Endothelial cell of umbilical vein (primary cell): Measurements from ENCODE around the gene BCR. TPM values are rescaled to one million over a fixed set of nuclear protein-coding genes. Genes with fewer than 3 reads are reported as not detected.

Experiments used
- BruUV-seq: library from RNA; stranded (reverse); fragments of 400-500 nt; replicated peaks from 2 replicates; lab custom pipeline; 2021; lab: Mats Ljungman, UMichigan
- CTCF ChIA-PET: fragments of 300-600, 350-600 bp; sonication (Branson Sonifier 250); formaldehyde crosslinking; loops from one replicate; lab custom pipeline; 2021; ENCODE audit warnings: antibody characterized with exemption, inconsistent platforms; lab: Charles Lee
- POLR2A ChIA-PET: fragments of 300-600, 350-600 bp; sonication (Branson Sonifier 250); formaldehyde crosslinking; loops from one replicate; lab custom pipeline; 2021; ENCODE audit warnings: antibody characterized with exemption, inconsistent platforms; lab: Charles Lee
- DNase-seq: peaks from one replicate; pipeline ENCODE4 v3.0.0-alpha.2; 2011; ENCODE audit warnings: low read depth, low spot score
- FAIRE-seq: peaks from 2 replicates; lab custom pipeline; 2011; peaks lifted over from hg19 to GRCh38; lab: Jason Lieb, UNC
- H2AFZ ChIP-seq: 2 replicates; pipeline ENCODE4 v1.6.0; 2012; ENCODE audit warnings: low read depth, low read length, control low read depth, inconsistent platforms
- H3K27ac ChIP-seq: 2 replicates; pipeline ENCODE4 v1.5.1; 2011; ENCODE audit warnings: low read depth, mild to moderate bottlenecking, control low read depth, low read length, moderate library complexity; ENCODE audit not compliant: insufficient read depth
- H3K27me3 ChIP-seq, 2 experiments: 2 replicates each; pipeline versions ENCODE4 v1.6.0 to v1.6.1; 2011; ENCODE audit warnings: low read length in 2 of 2, mixed read lengths in 1 of 2; ENCODE audit not compliant: control insufficient read depth in 2 of 2, insufficient read depth in 2 of 2
- H3K36me3 ChIP-seq, 2 experiments: 2 replicates in 1 of 2; 3 replicates in 1 of 2; pipeline ENCODE4 v1.5.1; 2011; ENCODE audit warnings: low read length in 2 of 2, mild to moderate bottlenecking in 1 of 2, moderate library complexity in 1 of 2; ENCODE audit not compliant: control insufficient read depth in 2 of 2, insufficient read depth in 2 of 2; ENCODE audit errors: extremely low read depth in 1 of 2
- H3K4me1 ChIP-seq: 3 replicates; pipeline ENCODE4 v1.5.1; 2011; ENCODE audit warnings: mild to moderate bottlenecking, low read length; ENCODE audit not compliant: control insufficient read depth, insufficient read depth; ENCODE audit errors: extremely low read depth
- H3K4me2 ChIP-seq: 2 replicates; pipeline ENCODE4 v1.6.1; 2011; ENCODE audit warnings: low read length, control low read depth, mixed read lengths; ENCODE audit not compliant: insufficient read depth
- H3K4me3 ChIP-seq, 3 experiments: fragments of 200-600 bp in 1 of 3; sonication (generic), shearing (Covaris generic) in 1 of 3; replicated peaks in 1 of 3; 2 replicates each; pipeline ENCODE4 v1.5.1; 2011 to 2016; ENCODE audit warnings: control low read depth in 3 of 3, low read length in 3 of 3, mild to moderate bottlenecking in 2 of 3, inconsistent platforms in 1 of 3, low read depth in 1 of 3, moderate library complexity in 1 of 3; ENCODE audit not compliant: insufficient read depth in 1 of 3
- H3K79me2 ChIP-seq: 2 replicates; pipeline ENCODE4 v1.6.0; 2012; ENCODE audit warnings: low read length, inconsistent platforms; ENCODE audit not compliant: control insufficient read depth, insufficient read depth
- H3K9ac ChIP-seq: replicated peaks from 2 replicates; pipeline ENCODE3; 2011; ENCODE audit warnings: low read length, control low read depth; ENCODE audit not compliant: insufficient read depth; ENCODE audit errors: extremely low read depth
- H3K9me1 ChIP-seq: replicated peaks from 3 replicates; pipeline ENCODE4 v1.6.0; 2011; ENCODE audit warnings: mild to moderate bottlenecking, low read length; ENCODE audit not compliant: control insufficient read depth, insufficient read depth; ENCODE audit errors: extremely low read depth
- H3K9me3 ChIP-seq: replicated peaks from 2 replicates; pipeline ENCODE4 v1.5.1; 2012; ENCODE audit warnings: low read length, inconsistent platforms; ENCODE audit not compliant: control insufficient read depth, insufficient read depth
- H4K20me1 ChIP-seq: replicated peaks from 2 replicates; pipeline ENCODE3; 2011; ENCODE audit warnings: mild to moderate bottlenecking, low read length; ENCODE audit not compliant: control insufficient read depth, insufficient read depth; ENCODE audit errors: extremely low read depth
- CTCF ChIP-seq, 2 donors: IDR thresholded peaks; 1 replicate in 1 of 2; 2 replicates in 1 of 2; pipeline ENCODE4 v1.5.1; 2011; ENCODE audit warnings: low read length in 2 of 2, mild to moderate bottlenecking in 2 of 2, moderate library complexity in 2 of 2, control low read depth in 1 of 2, inconsistent platforms in 1 of 2, low read depth in 1 of 2; ENCODE audit not compliant: insufficient read depth in 1 of 2; ENCODE audit errors: extremely low read depth in 1 of 2
- FOS ChIP-seq: IDR thresholded peaks from 2 replicates; pipeline ENCODE4 v1.6.1; 2011; ENCODE audit warnings: mild to moderate bottlenecking, low read length, moderate library complexity, borderline replicate concordance; ENCODE audit not compliant: insufficient read depth
- MYC ChIP-seq: IDR thresholded peaks from one replicate; pipeline ENCODE4 v1.6.1; 2011; ENCODE audit warnings: mild to moderate bottlenecking, low read depth, low read length
- POLR2AphosphoS5 ChIP-seq: IDR thresholded peaks from 2 replicates; pipeline ENCODE4 v1.6.1; 2012; ENCODE audit warnings: low read depth, mild to moderate bottlenecking, control low read depth, low read length, moderate library complexity; ENCODE audit not compliant: insufficient read depth
- dilution Hi-C: fragments of 300-500 bp; cut with MboI; formaldehyde crosslinking; loops from one replicate; pipeline ENCODE4 v1.15.0; 2019; ENCODE audit warnings: low sequenced_read_pairs; ENCODE audit not compliant: extremely low pct_ligation_motif_present
- intact Hi-C: fragments of 100-400 bp; cut with micrococcal nuclease; formaldehyde crosslinking; loops from one replicate; pipeline ENCODE4 v1.10.0; 2022
- polyA plus RNA-seq, 4 experiments: library from polyadenylated mRNA; depleted of rRNA in 3 of 4; stranded (reverse) in 3 of 4; unstranded in 1 of 4; fragments of >200 nt; gene quantifications; 2 replicates each; pipeline versions ENCODE4 v1.2.1 to v1.2.3, GENCODE V29; 2011 to 2012; ENCODE audit warnings: missing spikeins in 1 of 4
- total RNA-seq: library from RNA; stranded (reverse); gene quantifications from 2 replicates; pipeline ENCODE4 v1.2.3, GENCODE V29; 2021

Gene BCR
- total and polyA plus RNA-seq, 2 donors (not counting 3 experiments of a cell fraction or from before 2014, with no cell fraction given), result 129 to 141 TPM

- H2AFZ ChIP-seq, result no peak overlapping the region
- H3K36me3 ChIP-seq, result peaks cover 13 to 80% of the 10 kb centered on the region in 2 experiments
- peaks cover 10% of the 10 kb centered on the region for H3K4me1 ChIP-seq
- ChIA-PET CTCF (interaction anchor here (8.9 kb wide), 1 partner anchor 97 kb away, joined by 451 read pairs; the partner anchor contains the start of gene BCR), POLR2A (interaction anchor here (0.7 kb wide), 1 partner anchor 167 kb away, joined by 3 read pairs; no protein-coding TSS in a partner anchor)
- intact Hi-C loops (no loop called here), dilution Hi-C loops (no loop called here)
- no peak overlapping the region for H3K9ac ChIP-seq
- TF ChIP-seq CTCF (IDR thresholded peaks at IDR 0.05; ENCODE audit: extremely low read depth in 1 of 2, insufficient read depth in 1 of 2, low read depth in 1 of 2, low read length in 2 of 2) (no peak), POLR2AphosphoS5 (no peak), FOS (no peak), MYC (no peak)
- no TSS peak for BruUV-seq
- H3K4me2 ChIP-seq, result no peak overlapping the region
- FAIRE-seq, result no peak
- H4K20me1 ChIP-seq, result no peaks in the 10 kb centered on the region
- H3K27me3 ChIP-seq, result no peaks in the 10 kb centered on the region
- no peak overlapping the region for H3K27ac ChIP-seq
- no peaks in the 10 kb centered on the region for H3K9me3 ChIP-seq
- H3K4me3 ChIP-seq, result no peak overlapping the region
- DNase-seq, result no peak
- H3K9me1 ChIP-seq, result no peaks in the 10 kb centered on the region
- H3K79me2 ChIP-seq, result peaks cover 6% of the 10 kb centered on the region
Measured at GRCh38 chr22:23275751-23276150, 95.4 kb downstream of the BCR start.
